SHP77 (cell line): Measurements from ENCODE around the gene GOLGA8R.
"Not testable (repeated sequence)": the region's sequence is repeated elsewhere in the genome, so short reads cannot be mapped to it uniquely, and the experiment has no call there.

Experiments
- DNase-seq, 2 experiments: peaks; one replicate each; lab custom pipeline; 2025; lab: John Stamatoyannopoulos, UW

Gene GOLGA8R

DNA sequence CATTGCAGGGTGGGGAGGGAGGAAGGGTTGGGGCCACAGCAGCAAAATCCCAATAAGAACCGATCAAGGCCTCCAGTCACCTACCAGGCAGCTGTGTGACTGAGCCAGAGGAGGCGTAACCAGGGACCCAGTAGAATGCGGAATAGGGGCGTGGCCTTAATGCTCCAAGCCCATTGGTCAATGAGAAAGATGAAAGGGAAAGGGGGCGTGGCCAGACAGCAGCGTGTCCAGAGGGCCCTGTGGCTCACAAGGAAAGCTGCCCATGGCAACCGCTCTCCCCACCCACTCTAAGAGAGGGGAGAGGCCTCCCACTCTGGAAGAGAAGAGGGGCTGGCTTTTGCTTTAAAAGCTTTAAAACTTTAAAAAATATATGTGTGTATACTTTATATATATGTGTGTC is at the start of gene GOLGA8R:
TSS of gene GOLGA8R (minus strand) at position 101 of the 400 bp plus-strand sequence. CDS start at position 3, 98 bp downstream.
- not testable (repeated sequence) for DNase-seq

GRCh38 chr15:30463849-30464248 is 49.8 kb upstream of the GOLGA8R start:
- DNase-seq: not testable (repeated sequence)

GRCh38 chr15:30462176-30462575 is 48.1 kb upstream of the GOLGA8R start:
- not testable (repeated sequence) for DNase-seq

- DNase-seq: not testable (repeated sequence)
Measured at GRCh38 chr15:30452702-30453101, 38.6 kb upstream of the GOLGA8R start.

- DNase-seq: not testable (repeated sequence)
Measured at GRCh38 chr15:30438348-30438747, 24.3 kb upstream of the GOLGA8R start.

DNA sequence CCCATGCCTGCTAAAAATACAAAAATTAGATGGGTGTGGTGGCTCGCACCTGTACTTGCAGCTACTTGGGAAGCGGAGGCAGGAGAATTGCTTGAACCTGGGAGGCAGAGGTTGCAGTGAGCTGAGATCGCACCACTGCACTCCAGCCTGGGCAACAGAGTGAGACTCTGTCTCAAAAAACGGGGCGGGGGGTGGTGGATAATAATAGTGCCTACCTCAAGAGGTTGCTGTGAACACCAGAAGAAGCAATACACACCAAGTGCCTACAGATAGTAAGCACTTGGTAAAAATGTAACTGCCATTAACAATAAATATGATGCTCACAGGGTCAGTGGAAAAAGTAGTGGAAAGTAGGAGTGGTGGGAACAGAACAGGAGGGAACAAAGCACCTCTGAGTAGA is 21.8 kb upstream of the GOLGA8R start:
- not testable (repeated sequence) for DNase-seq

DNA sequence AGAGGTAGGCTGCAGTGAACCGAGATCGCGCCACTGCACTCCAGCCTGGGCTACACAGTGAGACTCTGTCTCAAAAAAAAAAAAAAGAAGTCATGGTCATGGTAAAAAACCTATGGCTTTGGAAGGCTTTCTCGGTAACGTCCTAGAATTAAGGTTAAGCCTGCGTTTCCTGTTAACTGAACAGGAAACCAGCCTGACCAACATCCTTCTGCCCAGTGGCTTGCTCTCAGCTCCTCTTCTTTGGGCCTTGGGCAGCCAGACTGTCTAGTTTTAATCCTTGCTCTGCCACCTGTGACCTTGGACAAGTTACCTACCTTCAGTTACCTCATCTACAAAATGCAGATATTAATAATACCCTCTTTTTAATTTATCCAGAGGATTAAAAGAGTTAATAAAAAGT is 6.7 kb upstream of the GOLGA8R start:
- DNase-seq: not testable (repeated sequence)

GRCh38 chr15:30407636-30408035 is 6.4 kb downstream of the GOLGA8R start:
- DNase-seq: not testable (repeated sequence)

- not testable (repeated sequence) for DNase-seq
Measured at GRCh38 chr15:30398988-30399387, 15.1 kb downstream of the GOLGA8R start.

GRCh38 chr15:30393664-30393991 is 20.4 kb downstream of the GOLGA8R start:
- not testable (repeated sequence) for DNase-seq

- DNase-seq: not testable (repeated sequence)
Measured at GRCh38 chr15:30392766-30393663, 21.0 kb downstream of the GOLGA8R start, which contains the start of gene CHRFAM7A. Gene CHRFAM7A, minus strand, starts transcription at chr15:30393540. Its CDS starts 10,189 bp downstream, at chr15:30383351.

GRCh38 chr15:30386318-30386887 is 27.7 kb downstream of the GOLGA8R start:
- not testable (repeated sequence) for DNase-seq

- not testable (repeated sequence) for DNase-seq
Measured at GRCh38 chr15:30377082-30377413, 37.0 kb downstream of the GOLGA8R start.

- DNase-seq: not testable (repeated sequence)
Measured at GRCh38 chr15:30376375-30377081, 37.5 kb downstream of the GOLGA8R start.

DNA sequence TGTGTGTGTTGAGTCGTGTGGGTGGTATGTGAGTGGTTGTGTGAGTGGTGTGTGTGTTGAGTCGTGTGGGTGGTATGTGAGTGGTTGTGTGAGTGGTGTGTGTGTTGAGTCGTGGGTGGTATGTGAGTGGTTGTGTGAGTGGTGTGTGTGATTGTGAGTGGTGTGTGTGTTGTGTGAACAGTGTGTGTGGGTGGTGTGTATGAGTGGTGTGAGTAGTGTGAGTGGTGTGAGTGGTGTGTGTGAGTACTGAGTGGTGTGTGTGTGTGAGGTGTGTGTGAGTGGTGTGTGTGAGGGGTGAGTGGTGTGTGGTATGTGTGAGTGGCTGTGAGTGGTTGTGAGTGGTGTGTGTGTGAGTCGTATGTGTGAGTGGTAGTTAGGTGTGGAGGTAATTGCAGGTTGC is 38.2 kb downstream of the GOLGA8R start:
- DNase-seq: not testable (repeated sequence)

DNA sequence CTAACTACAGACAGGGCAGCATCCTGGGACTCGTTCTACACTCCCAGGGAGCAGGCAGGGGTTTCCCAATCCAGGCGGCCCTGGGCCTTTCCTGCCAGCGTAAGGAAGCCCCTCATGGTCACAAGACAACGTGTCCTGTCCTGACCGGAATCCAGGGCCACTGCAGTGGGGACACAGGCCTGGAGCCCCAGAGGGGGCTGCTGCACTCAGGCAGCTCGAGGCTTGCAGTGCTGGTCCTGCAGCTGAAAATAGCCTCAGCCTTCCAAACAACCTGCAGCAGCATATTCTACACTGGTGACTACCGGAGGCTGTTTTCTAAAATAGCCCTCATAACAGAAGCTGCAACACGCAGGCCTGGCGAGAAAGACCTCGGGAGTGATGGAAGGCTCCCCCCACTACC is 39.2 kb downstream of the GOLGA8R start:
- not testable (repeated sequence) for DNase-seq

- not testable (repeated sequence) for DNase-seq
Measured at GRCh38 chr15:30368271-30368670, 45.8 kb downstream of the GOLGA8R start.

- not testable (repeated sequence) for DNase-seq
Measured at GRCh38 chr15:30367246-30367645, 46.8 kb downstream of the GOLGA8R start.

DNA sequence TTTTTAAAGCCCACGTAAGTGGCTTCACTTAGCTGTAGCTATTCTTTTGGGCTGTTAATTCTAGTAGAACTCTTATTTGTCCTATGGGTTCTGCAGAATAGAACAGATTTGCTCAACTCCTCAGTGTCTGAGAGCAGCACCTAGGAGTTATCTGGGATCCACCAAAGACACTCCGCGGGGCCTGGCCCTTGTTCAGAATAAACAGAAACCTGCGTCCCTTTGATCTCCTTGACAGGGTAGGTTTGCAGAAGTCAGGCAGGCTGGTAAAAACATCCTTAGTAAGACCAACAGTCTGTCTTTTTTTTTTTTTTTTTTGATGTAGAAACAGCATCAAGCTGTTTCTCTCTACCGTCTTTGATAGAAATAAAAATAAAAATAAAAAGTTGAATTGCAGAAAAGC is 52.7 kb downstream of the GOLGA8R start:
- not testable (repeated sequence) for DNase-seq

- not testable (repeated sequence) for DNase-seq
Measured at GRCh38 chr15:30360990-30361389, 53.1 kb downstream of the GOLGA8R start.

GRCh38 chr15:30355043-30355442 is 59.0 kb downstream of the GOLGA8R start:
- not testable (repeated sequence) for DNase-seq
